ENCODE measurements around the gene ZNF382. TPM values are rescaled to one million over a fixed set of nuclear protein-coding genes. Genes with fewer than 3 reads are reported as not detected.

The ZNF382 gene
- polyA plus RNA-seq, 1 of the 3 experiments (the other 2 are of a cell fraction) = 2.3 TPM

DNA sequence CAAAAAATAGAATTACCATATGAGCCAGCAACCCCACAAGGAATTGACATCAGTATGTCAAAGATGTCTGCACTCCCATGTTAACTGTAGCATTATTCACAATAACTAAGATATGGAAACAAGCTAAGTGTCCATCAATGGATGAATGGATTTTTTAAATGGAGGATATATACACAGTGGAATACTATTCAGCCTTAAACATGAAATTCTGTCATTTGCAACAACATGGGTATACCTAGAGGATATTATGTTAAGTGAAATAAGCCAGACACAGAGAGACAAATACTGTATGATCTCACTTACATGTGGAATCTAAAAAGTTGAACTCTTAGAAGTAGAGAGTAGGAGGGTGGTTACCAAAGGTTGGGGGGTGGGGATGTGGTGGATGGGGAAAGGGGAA is 74.3 kb downstream of the ZNF382 start:
- Histone ChIP-seq H3K4me3 (ENCODE audit: low read depth in 2 of 2, low read length in 1 of 2) (no peak overlapping the region), H3K4me2 (no peak overlapping the region), H3K36me3 (replicated peaks in 1 of 2; ENCODE audit: control insufficient read depth in 1 of 2, insufficient read depth in 2 of 2, low read length in 1 of 2) (peaks cover 4 to 11% of the 10 kb centered on the region in 2 experiments), H3K27ac (ENCODE audit: low read depth in 2 of 2, low read length in 1 of 2) (no peak overlapping the region), H3F3A (replicated peaks; ENCODE audit: insufficient read depth) (no peaks in the 10 kb centered on the region), H3K9me3 (peaks cover 5% of the 10 kb centered on the region), H2AFZ (ENCODE audit: low read depth) (no peak overlapping the region), H3K27me3 (ENCODE audit: insufficient read depth) (no peaks in the 10 kb centered on the region), H3K9me2 (no peaks in the 10 kb centered on the region; the same call in 1 of the 2 replicates), H3K4me1 (ENCODE audit: control insufficient read depth in 1 of 2, insufficient read depth in 2 of 2, low read depth in 1 of 2, low read length in 1 of 2) (no peaks in the 10 kb centered on the region), H3K9ac (no peak overlapping the region), H3K79me2 (ENCODE audit: insufficient read depth) (no peaks in the 10 kb centered on the region; the same call in 1 of the 2 replicates), H4K20me1 (ENCODE audit: insufficient read depth) (no peaks in the 10 kb centered on the region)
- CTCF ChIA-PET = no interaction called here
- TF ChIP-seq CHD2 (IDR thresholded peaks at IDR 0.05; ENCODE audit: low read length, partially characterized antibody) (no peak), SMC3 (IDR thresholded peaks at IDR 0.05; ENCODE audit: low read depth, low read length) (no peak), JUND (IDR thresholded peaks at IDR 0.05) (no peak), TAF1 (IDR thresholded peaks at IDR 0.05; ENCODE audit: borderline replicate concordance, low read depth, low read length) (no peak)
- TF ChIP-seq, protein P1, sequence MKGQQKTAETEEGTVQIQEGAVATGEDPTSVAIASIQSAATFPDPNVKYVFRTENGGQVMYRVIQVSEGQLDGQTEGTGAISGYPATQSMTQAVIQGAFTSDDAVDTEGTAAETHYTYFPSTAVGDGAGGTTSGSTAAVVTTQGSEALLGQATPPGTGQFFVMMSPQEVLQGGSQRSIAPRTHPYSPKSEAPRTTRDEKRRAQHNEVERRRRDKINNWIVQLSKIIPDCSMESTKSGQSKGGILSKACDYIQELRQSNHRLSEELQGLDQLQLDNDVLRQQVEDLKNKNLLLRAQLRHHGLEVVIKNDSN (IDR thresholded peaks at IDR 0.05; ENCODE audit: borderline replicate concordance, low read depth) = no peak
- TF ChIP-seq, protein P2, sequence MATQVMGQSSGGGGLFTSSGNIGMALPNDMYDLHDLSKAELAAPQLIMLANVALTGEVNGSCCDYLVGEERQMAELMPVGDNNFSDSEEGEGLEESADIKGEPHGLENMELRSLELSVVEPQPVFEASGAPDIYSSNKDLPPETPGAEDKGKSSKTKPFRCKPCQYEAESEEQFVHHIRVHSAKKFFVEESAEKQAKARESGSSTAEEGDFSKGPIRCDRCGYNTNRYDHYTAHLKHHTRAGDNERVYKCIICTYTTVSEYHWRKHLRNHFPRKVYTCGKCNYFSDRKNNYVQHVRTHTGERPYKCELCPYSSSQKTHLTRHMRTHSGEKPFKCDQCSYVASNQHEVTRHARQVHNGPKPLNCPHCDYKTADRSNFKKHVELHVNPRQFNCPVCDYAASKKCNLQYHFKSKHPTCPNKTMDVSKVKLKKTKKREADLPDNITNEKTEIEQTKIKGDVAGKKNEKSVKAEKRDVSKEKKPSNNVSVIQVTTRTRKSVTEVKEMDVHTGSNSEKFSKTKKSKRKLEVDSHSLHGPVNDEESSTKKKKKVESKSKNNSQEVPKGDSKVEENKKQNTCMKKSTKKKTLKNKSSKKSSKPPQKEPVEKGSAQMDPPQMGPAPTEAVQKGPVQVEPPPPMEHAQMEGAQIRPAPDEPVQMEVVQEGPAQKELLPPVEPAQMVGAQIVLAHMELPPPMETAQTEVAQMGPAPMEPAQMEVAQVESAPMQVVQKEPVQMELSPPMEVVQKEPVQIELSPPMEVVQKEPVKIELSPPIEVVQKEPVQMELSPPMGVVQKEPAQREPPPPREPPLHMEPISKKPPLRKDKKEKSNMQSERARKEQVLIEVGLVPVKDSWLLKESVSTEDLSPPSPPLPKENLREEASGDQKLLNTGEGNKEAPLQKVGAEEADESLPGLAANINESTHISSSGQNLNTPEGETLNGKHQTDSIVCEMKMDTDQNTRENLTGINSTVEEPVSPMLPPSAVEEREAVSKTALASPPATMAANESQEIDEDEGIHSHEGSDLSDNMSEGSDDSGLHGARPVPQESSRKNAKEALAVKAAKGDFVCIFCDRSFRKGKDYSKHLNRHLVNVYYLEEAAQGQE (IDR thresholded peaks at IDR 0.05; ENCODE audit: low read depth, low read length) = no peak
- TF ChIP-seq, protein P3, sequence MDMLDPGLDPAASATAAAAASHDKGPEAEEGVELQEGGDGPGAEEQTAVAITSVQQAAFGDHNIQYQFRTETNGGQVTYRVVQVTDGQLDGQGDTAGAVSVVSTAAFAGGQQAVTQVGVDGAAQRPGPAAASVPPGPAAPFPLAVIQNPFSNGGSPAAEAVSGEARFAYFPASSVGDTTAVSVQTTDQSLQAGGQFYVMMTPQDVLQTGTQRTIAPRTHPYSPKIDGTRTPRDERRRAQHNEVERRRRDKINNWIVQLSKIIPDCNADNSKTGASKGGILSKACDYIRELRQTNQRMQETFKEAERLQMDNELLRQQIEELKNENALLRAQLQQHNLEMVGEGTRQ (IDR thresholded peaks at IDR 0.05; ENCODE audit: borderline replicate concordance, low read depth, low read length) = no peak
- no peak for DNase-seq
- POLR2A ChIA-PET = no interaction called here

Other genes with a start within 250 kb of the ZNF382 start
- 1.1 and 2.5 TPM in 2 replicates for gene ZFP14, start 226.1 kb upstream of the ZNF382 start, polyA plus RNA-seq (2012; rRNA removed)
- gene ZFP82, start 186.7 kb upstream of the ZNF382 start, polyA plus RNA-seq (2012; rRNA removed) = 2.1 and 2.8 TPM in 2 replicates
- 1.7 and 3.4 TPM in 2 replicates for gene ZNF566, start 115.8 kb upstream of the ZNF382 start, polyA plus RNA-seq (2012; rRNA removed)
- 2.6 and 4.7 TPM in 2 replicates for gene ZNF260, start 77.0 kb upstream of the ZNF382 start, polyA plus RNA-seq (2012; rRNA removed)
- gene ZNF529, start 32.0 kb upstream of the ZNF382 start, polyA plus RNA-seq (2012; rRNA removed) = 5.6 and 8.6 TPM in 2 replicates
- gene ZNF461, start 61.5 kb downstream of the ZNF382 start, polyA plus RNA-seq (2012; rRNA removed) = 2.8 and 5.1 TPM in 2 replicates
- 4.1 and 4.5 TPM in 2 replicates for gene ZNF567, start 82.3 kb downstream of the ZNF382 start, polyA plus RNA-seq (2012; rRNA removed)
- gene ZNF850, start 167.5 kb downstream of the ZNF382 start, polyA plus RNA-seq (2012; rRNA removed) = 1.6 TPM in 2 replicates
- gene ZNF790, start 233.1 kb downstream of the ZNF382 start, polyA plus RNA-seq (2012; rRNA removed) = 2.2 and 3.1 TPM in 2 replicates
- 2.4 and 4.2 TPM in 2 replicates for gene ZNF345, start 245.6 kb downstream of the ZNF382 start, polyA plus RNA-seq (2012; rRNA removed)